HG03135 (cell line): ENCODE data around the gene GRAP.
"Not testable (repeated sequence)": the region's sequence is repeated elsewhere in the genome, so short reads cannot be mapped to it uniquely, and the experiment has no call there.

Source experiments
- ATAC-seq: cut with Tn5 transposase; IDR thresholded peaks from one replicate; pipeline ENCODE4 v1.9.1; 2021; ENCODE audit warnings: mild to moderate bottlenecking, moderate library complexity; ENCODE audit not compliant: unreplicated experiment

GRAP gene

DNA sequence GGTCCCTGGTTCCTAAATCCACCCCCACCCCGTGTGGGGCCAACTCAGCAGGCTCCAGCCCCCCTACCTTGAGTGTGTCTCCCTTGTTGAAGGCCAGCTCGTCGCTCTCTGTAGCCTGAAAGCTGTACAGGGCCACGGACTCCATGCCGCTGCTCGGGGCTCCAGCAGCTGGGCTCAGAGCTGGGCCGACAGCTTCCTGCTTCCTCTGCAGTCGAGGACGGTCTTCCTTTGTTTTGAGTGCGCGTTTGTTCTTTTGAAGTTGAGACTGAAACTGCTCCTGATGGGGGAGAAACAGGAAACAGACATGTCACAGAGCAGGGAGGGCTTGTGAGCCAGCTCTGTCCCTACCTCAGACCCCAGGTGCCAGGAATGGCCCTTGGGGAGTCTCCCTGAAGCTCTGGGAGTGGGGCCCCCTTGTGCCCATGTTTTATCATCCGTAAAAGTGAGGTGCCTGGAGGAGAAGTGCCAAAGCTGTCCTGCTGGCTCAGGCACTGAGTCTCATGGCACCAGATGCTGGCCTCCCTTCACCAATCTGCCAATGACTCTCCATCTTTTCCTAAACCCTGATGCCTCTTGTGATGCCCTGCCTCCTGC lies at the start of gene GRAP:
Gene GRAP (minus strand): TSS at position 176 of the 594 bp plus-strand sequence. CDS start 31 bp downstream, at position 145.
- ATAC-seq: not testable (repeated sequence)

DNA sequence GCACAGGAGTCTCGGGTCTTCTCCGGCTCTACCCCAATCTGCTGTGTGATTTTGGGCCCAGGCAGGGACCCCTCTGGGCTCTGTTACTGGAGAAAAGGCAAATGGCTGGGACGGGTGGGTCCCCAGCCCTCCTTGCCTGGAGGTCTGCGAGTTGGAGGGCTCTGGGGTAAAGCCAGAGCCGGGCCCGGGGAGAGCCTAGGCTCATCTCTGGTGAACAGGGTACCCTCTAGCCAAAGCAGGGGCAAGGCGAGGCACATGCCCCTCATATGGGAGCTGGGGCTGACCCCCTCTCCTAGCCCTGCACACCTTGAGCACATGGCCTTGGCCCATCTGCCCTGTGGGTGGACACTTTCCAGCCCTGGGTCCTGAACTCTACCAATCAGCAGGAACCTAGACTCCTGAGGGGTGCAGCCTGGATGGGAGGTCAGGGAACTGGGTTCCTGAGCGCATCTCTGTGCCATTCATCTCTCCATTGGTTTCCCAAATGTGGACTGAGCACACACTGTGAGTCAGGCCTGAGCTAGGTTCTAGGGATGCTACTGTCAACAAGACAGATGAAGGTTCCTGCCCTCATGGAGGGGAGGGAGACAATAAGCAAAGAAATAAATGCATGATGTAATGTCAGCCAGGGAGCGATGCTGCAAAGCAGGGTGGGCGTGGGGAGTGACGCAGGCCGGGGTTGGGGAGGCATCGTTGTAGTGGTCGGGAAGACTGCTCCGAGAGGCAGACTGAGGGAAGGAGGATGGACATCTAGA lies 47.1 kb upstream of the GRAP start:
- not testable (repeated sequence) for ATAC-seq

DNA sequence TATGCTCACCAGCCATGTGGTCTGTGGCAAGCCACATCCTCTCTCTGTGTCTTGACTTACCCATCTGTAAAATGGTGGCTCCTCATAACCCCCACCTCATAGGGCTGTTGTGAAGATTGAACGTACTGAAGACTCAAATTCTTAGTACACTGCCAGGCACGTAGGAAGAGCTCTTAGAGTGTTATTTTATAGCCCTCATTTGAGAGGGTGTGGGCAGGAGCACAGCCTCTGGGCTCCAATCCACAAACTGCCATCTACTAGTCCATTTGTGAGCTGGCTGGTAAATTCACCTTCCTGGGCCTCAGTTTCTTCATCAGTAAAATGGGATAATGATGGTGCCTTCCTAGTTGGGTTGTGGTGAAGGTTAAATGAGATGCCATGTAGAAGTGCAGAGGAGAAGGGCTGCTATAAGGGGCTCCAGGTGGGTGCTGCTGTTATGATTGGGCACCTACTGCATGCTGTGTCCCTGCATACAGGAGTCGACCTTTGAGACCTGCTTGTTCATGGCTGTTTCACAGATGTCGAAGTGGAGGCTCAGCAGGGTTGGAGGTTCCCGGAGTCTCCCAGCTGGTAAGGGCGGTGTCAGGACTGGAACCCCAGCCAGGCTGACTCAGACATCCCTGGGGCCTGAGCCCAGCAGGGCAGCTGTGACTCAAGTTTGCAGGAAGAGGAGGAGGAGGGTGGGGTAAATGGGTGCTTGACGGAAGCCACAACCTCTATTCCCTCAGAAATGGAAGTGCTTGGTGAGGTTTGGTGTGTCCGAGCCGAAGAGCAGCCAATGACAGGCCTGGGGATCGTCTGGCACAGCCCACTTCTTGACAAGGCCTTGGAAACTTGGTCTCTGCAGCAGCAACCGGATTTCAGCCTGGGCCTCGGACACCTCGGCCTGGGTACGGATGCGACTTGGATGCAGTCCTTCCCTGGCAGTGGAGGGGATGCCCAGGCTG lies 46.3 kb upstream of the GRAP start:
- not testable (repeated sequence) for ATAC-seq

DNA sequence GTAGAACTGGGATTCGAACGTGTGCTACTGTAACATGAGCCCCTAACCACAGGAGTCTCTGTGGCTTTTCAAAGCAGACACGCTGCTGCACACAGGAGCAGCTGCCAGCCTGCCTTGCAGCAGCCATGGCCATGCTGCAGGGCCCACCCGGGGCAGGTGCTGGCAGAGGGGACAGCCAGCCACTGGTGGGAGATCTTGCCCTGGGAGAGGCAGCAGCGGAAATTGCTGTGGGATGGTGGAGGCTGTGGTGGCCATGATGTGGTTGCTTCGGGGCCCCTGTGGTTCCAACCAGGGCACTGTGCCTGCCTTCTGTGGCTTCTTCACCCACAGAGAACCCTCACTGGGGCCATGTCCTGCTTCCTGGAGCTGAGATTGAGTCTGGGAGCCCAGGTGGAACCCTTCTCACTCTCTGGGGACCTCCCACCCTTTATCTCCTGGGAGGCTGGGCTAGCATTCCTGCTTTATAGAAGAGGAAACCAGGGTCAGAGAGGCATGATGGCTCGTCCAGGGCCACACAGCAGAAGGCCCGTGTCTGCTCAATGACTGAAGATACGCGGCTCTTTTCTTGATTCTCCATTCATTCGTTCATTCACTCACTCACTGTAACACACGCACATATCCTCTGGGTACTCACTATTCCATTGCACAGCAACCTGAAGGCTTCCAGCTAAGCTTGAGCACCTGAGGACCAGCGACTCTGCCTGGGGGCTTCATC lies 43.5 kb upstream of the GRAP start:
- ATAC-seq: not testable (repeated sequence)

DNA sequence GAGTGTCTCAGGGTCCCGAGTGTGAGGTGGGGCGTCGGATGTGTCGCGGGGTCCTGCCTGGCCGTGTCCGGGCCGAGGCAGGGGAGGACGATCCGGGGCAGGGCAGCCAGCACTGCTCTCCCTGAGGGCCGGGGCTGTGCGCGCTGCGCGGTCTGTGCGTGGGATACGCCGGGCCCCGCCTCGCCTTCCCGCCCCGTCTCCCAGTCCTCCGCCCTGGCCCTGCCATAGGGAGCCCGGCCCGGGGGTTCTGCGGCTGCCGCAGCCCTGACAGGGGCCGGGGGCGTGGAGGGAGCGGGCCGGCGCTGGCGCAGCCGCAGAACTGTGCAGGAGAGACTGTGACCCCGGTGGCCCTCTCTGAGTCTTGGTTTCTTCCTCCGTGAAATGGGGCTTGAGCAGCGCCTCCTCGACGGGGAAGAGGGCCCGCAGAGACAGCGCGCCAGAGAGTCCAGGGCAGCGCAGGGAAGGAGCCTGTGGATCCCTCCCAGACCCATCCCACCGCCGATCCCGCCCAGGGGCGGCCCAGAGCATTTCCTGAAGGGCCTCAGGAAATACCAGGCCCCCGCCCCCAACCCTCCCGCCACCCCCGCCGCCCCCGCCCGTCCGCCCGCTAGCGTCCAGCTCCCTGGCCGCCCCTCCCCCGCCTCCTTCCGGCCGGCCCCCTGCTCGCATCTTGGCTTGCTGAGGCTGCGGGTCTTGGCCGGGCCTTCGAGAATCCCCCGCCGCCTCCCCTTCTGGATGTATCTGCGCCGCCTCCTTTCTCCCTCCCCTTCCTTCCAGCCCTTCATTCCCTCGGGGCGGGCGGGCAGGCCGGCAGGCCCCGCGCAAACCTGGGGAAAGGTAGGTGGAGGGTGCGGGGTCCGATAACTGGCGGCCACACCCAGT lies 42.3 kb upstream of the GRAP start:
- not testable (repeated sequence) for ATAC-seq

DNA sequence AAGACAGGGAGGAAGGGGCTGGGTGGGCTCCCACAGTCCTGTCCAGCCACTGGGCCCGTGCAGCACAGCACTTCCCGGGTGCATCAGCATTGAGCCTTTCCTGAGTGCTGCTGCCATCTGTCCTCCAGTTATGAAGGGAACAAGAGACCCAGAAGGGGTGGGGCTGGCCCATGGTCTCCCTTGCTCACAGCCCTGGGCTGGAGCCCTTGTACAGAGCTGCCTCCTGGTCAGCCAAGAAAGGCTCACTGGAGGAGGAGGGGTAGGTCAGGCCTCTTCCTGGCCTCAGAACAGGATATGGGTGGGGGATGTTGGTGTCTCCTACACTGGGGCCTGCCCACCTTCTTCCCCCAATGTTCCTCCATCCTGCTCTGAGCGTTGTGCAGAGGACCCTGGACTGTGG lies 30.6 kb upstream of the GRAP start:
- not testable (repeated sequence) for ATAC-seq

DNA sequence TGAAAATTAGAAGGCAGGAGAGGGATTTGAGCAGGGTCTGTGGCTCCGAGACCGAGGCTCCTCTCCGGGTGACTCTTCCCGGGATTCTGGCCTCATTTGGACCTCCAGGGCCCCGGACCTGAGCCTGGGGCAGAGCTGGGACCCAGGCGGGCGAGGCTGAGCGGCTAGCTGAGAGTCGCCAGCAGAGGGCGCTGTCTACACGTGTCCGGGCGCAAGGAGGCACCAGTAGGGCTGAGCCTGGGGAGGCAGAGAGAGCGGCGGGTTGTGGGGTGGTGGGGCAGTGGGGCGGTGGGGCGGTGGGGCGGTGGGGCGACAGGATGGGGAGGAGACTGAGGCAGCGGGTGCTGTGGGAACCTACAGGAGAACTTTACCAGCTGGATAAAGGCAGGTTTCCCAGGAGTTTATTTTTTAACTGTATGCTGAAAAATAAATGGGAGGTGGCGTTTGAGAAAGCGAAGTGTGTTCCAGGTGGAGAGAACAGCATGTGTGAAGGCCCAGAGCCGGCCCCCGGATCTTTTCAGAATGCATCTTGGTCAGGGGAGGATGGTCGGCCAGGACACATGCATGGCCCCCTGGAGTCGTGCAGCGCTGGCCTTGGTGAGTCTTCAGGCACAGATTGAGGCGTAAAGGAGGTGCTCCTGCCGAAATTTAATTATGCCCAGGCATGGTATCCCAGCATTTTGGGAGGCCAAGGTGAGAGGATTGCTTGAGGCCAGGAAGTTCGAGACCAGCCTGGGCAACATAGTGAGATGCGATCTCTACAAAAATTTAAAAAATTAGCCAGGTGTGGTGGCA lies 29.8 kb upstream of the GRAP start:
- peak; percentile 56 for ATAC-seq

DNA sequence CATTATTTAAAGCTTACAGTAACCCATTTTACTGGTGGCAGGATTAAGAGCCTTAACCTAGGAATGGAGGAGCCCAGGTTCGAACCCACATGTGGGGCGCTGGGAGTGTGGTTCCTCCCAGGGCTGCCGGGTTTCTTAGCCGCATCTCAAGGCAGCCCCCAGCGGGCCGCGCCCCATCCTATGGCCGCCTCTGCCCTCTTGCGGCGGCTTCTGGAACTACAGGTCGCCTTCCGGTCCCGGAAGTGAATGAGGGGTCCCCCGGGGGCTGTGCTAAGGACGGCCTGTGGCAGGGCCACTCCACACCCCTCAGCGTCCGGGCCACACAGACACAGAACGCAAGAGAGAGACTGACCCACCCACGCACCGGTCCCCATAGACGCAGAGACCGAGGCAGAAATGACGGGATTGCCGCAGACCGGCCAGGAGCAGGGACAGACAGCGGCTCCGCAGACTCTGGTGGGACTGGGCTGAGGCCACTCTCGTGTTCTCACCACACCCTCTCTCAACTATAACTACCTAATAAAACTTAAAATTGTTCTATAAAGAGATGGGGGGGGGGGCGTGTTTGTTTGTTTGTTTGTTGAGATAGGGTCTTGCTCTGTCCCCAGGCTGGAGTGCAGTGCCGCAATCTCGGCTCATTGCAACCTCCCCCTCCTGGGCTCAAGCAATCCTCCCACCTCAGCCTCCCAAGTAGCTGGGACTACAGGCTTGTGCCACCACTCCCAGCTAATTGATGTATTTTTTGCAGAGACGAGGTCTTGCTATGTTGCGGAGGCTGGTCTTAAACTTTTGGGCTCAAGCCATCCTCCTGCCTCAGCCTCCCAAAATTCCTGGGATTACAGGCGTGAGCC lies 23.8 kb upstream of the GRAP start:
- ATAC-seq: peak; percentile 88

DNA sequence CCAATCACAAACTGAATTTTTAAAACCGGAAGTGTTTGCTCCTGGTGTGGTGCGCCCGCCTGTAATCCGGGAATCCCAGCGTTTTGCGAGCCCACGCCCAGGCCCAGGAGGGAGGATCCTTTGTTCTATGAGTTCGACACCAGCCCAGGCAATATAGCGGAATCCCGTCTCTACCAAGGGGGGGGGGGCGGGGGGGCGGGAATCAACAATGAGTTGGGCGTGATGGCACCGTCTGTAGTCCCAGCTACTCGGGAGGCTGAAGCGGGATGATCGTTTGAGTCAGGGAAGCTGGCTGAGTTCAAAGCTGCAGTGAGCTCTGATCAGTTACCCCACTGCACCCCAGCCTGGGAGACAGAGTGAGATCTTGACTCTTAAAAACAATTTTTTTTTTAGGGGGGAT lies 17.6 kb upstream of the GRAP start:
- ATAC-seq: not testable (repeated sequence)

DNA sequence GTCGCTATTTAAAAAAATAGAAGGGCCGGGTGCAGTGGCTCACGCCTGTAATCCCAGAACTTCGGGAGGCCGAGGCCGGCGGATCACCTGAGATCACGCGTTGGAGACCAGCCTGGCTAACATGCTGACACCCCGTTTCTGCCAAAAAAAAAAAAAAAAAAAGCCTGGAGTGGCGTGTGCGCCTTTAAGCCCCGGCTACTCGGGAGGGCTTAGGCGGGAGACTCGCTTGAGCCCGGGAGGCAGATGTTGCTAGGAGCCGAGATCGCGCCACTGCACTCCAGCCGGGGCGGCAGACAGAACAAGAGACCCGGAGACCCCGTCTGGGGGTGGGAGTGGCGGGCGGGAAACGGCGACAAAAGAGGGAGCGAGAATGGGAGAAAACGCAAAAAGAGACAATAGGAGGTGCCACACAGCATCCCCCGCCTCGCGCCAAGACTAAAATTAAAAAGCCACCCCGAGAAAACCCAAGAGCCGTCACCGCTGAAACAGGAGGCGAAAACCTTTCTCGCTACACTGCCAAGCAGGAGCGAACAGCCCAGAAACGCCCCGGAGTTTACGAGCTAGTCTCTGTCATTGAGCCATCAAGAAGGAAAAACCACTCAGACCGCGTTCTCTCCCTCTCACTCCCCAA lies 16.7 kb upstream of the GRAP start:
- ATAC-seq: peak; percentile 34

DNA sequence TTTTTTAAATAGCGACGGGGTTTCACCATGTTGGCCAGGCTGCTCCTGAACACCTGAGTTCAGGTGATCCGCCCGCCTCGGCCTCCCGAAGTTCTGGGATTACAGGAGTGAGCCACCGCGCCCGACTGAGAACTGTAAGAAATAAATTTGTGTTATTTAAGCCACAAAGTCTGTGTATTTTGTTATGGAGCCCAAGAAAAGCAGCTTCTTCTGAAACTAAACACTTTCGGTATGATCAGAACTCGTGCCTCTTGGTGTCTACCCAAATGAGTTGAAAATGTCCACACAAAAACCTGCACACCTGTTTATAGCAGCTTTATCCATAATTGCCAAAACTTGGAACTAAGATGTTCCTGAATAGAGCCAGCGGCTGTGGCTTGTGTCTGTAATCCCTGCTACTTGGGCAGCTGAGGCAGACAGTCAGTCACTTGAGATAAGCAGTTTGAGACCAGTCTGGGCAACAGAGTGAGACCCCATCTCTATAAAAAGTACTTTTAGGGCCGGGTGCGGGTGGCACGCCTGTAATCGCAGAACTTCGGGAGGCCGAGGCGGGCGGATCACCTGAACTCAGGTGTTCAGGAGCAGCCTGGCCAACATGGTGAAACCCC lies 16.1 kb upstream of the GRAP start:
- peak; percentile 70 for ATAC-seq

DNA sequence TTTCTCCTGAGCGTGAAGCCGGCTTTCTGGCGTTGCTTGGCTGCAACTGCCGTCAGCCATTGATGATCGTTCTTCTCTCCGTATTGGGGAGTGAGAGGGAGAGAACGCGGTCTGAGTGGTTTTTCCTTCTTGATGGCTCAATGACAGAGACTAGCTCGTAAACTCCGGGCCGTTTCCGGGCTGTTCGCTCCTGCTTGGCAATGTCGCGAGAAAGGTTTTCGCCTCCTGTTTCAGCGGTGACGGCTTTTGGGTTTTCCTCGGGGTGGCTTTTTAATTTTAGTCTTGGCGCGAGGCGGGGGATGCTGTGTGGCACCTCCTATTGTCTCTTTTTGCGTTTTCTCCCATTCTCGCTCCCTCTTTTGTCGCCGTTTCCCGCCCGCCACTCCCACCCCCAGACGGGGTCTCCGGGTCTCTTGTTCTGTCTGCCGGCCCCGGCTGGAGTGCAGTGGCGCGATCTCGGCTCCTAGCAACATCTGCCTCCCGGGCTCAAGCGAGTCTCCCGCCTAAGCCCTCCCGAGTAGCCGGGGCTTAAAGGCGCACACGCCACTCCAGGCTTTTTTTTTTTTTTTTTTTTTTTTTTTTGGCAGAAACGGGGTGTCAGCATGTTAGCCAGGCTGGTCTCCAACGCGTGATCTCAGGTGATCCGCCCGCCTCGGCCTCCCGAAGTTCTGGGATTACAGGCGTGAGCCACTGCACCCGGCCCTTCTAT lies 15.4 kb upstream of the GRAP start:
- peak; percentile 62 for ATAC-seq

DNA sequence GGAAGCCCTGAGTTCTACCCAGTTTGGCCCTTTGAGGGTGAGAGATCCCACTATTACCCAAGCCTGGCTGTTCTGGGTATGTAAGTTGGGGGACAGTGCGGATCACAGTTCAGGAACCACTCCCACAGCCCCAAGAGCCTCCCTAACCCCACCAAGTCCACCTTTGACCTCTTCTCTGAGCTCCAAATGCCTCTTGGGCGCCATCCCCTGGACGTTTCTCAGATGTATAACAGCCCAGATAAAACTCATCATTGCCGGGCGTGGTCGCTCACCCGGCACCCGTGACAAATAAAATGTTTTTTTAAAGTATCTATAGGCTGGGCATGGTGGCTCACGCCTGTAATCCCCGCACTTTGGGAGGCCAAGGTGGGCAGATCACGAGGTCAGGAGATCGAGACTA lies 8.7 kb upstream of the GRAP start:
- ATAC-seq: not testable (repeated sequence)

DNA sequence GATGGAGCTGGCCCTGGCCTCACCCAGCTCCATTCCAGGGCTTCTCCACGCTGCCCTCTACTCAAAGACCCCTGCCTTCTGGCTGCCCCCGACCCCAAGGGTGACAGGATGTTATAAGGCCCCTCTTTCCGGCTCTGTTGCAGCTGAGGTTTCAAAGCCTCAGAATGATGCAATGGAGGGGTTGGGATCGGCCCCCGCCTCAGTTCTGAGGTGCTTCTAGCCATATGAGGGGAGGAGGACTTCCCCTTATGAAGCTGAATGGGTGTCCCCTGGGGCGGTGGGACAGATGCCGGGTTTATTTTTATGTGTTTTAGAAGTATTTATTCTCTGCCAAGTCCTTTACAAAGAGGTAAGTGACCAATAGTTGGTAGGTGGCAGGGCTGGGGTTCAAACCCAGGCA lies 2.1 kb upstream of the GRAP start:
- ATAC-seq: not testable (repeated sequence)

DNA sequence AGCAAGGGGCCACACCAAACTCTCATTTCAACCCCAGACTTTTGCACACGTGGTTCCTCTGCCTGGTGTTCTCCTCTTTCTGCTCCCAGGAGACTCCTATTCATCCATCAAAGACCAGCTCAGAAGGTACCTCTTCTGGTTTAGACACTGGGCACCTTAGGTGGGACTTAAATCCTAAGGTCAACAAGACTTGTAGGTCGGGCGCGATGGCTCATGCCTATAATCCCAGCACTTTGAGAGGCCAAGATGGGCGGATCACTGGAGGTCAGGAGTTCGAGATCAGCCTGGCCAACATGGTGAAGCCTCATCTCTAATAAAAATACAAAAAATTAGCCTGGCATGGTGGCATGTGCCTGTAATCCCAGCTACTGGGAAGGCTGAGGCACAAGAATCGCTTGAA lies 753 bp upstream of the GRAP start:
- ATAC-seq: not testable (repeated sequence)

DNA sequence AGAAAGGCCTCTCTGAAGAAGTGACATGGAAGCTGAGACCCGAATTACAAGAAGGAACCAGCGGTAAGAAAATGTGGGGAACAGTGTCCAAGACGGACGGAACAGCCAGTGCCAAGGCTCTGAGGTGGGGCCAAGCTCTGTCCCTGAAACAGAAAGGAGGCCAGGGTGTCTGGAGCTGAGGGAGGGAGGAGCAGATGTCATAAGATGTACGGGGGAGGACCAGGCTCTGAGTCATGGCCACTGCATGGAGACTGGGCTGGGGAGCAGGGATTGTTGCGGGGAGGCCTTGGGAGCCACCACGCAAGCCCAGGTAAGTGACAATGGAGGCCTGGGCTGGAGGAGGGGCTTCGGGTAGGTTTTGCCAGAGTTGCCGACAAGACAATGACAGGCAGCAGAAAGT lies 2.1 kb downstream of the GRAP start:
- ATAC-seq: not testable (repeated sequence)
